ENCODE measurements around the gene SMIM41.

The SMIM41 gene

DNA sequence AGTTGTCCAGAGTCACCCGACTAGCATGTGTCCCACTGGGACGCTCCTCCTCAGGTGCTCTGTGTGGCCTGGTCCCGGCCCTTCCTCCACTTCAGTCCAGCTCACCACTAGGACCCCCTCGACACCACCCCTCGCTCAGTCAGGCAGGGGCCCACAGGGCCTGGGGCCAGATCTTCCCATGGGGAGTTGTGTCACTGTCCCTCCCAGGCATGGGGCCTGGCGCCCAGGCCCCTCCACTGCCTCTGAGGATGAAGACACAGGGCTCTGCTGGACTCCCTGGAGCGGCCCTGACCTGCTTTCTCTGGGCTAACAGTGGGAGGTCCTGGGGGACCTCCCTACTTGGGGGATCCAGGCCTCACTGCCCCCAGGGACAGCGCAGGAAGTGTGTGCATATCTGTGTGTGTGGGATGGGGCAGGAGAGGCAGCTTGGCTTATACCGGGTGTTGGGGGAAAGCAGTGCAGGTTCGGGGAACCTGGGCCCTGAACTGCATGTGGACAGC is 68.5 kb downstream of the SMIM41 start:
- DNase-seq = no peak

DNA sequence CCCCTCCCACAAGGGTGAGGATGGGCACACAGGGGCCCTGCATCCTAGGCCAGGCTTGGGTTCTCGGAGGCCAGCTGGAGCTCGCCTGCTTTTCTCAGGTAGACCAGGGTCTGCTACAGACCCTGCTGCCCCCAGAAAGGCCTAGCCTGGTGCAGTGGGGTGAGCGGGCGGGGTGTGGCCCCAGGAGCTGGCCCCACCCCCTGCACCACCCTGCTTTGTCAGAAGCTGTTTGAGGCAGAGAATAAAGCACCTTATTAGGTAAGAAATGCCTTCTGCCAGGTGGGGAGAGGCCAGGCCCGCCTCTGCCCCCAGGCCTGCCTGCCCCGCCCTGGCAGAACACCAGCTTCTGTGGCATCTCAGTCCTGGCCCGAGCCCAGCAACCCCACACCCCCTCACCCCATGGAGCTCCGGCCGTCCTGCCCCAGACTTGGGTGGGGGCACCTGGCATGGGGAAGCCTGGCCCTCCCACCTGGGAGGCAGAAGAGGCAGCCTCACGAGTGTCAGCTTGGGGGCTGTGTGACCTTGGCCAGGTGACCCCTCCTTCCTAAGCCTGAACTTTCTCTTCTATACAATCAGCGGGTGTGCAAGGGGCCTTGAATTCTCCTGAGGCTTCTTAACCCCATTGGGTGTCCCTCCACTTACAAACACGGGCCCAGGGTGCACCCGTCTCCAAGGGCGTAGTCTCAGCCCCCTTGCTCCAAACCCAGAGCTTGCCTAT is 69.1 kb downstream of the SMIM41 start:
- peak; percentile 45 for DNase-seq

DNA sequence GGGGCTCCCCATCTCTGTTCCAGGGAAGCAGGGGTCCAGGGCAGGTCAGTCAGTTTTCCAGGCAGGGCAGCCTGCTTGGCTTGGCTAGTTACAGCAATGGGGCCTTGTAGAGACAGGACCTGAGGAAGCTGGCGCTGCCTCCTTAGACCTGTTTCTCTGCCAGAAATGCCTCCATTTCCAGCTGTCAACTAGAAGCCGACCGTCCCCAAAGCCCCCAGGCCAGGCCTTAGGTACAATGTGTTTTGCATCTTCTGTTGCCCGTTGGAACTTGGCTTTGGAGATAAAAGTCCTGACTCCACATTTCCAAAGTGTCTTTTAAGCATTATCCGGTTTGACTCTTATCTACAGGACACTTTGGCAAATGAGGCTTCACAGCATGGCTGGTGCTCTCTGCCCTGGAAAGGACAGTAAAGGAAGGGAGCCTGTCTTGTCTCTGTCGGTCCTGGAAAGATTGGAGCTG is 69.7 kb downstream of the SMIM41 start:
- peak; percentile 5 for DNase-seq

GRCh38 chr12:52149651-52150241 is 70.2 kb downstream of the SMIM41 start:
- DNase-seq = no peak

DNA sequence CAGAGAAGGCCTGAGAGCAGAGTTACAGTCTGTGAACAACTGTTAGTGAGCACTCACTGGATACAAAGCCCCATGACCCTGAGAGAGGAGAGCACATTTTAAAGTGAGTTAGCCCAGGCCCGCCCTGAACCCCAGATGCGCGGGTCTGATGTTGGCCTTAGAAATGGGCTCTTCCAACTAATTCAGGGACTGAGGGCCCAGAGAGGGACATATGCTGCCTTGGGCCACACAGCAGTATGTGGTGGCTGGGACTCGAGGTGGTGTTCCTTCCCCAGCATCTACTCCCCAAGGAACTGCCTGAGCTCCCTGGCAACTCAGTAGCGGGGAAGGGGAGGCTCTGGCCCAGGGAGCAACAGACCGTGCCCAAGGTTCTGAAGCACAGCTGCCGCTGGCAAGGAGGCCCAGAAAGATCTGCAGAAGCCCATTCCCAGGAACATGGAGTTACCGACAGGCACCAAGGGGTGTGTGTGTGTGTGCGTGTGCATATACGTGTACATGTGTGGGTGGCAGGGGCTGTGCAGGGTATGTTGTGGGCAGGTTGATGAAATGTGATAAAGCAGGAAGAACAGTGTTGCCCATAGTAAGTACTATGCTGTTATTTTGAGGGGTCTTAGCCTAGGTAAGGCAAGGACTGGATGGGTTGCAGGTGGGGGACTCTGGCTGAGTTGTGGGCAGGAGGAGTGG is 71.8 kb downstream of the SMIM41 start:
- DNase-seq = peak; percentile 4

DNA sequence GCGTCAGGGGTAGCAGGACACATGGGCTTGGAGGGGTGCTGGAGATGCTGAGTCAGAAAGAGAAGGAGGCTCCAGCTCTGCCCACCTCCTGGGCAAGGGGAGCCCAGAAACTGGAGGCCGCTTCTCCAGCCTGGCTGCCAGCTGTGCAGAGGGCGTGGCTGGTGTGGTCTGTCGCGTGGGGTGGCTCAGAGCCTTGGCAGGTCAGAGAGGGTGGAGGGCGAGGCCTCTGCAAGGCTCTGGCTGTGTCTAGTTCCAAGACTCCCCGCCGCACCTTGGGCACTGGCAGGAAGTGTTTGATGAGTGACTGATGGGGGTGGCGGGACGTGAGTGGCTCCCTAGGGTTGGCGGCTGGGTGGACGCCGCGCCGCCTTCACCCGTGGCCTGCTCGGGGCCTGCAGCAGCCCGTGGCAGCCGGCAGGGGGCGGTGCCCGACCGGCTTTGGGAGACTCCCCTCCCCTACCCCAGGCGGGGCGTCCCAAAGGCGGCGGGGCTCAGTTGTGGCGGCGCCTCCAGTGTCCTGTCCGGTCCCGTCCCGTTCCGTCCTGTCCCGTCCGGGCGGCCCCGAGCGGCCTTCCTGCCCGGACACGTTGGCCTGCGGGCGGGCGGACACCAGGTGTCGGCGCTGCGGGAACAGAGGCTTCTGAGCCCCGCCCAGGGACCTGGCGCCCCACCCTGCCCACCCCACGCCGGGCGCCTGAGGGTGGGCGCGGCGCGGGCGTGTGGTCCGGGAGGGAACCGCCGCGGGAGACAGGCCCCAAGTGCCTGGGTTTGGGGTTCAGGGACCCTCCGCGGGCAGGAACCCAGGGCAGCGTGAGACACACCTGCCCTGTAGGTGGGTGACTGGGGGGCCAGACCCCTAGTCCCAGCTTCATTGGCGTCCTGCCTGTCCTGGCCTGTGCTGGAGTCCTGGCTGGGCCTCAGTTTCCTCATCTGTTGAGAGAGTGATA is 72.6 kb downstream of the SMIM41 start:
- peak; percentile 68 for DNase-seq

DNA sequence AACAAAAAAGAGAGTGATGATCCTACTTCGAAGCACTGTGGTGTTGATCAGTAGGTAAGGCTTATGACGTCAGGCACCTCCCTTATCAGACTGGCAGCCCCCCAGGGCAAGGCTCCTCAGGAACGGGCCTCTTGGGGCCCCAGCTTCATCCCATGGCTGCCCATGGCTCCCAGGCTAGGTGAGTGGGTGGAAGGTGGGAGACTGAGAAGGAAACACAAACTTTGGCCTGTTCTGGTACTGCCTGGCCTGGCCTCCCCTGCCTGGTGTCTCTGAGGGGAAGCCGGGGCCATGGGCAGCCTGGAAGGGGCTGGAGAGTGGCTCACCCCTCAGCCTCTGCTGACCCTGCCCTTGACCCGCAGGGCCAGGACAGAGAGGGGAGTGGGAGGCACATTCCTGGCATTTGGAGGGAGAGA is 73.4 kb downstream of the SMIM41 start:
- DNase-seq = no peak

DNA sequence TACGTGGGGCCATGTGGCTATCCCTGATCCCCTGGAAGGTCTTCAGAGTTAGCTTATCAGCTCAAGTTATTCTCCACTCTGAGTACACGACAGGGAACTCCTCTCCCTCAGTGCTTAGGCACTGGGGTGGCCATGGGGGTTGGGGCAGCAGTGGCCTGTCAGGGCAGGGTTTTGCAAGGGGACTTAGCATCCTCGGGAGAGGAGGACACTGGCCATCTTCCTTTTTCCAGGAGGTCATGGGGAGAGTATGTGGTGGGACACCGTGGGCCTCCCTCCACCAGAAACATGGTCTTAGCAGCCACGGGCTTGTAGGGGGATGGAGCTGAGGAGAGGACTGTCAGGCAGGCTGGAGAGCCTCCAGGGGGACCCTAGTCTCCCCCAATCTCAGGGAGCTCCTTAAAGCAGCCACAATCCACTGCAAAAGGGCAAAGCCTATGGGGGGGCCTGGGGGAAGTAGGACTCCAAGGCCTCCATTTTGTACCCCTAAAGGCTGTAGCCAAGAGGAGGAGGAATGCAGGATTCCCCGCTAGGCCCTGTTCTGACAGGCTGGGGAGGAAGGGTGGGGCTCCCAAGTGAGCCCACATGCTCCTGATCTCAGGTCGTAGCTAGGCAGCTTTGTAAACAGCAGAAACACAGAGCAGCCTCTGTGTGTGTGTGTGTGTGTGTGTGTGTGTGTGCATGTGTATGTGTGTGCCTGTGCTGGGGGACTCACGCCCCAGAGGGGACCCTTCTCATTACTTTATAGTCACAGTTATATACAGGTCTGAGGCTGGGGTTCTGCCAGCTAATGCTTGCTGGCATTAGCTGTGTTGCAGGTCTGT is 75.8 kb downstream of the SMIM41 start:
- DNase-seq = peak; percentile 41

- DNase-seq = no peak
Measured at GRCh38 chr12:52156311-52156710, 76.8 kb downstream of the SMIM41 start.

DNA sequence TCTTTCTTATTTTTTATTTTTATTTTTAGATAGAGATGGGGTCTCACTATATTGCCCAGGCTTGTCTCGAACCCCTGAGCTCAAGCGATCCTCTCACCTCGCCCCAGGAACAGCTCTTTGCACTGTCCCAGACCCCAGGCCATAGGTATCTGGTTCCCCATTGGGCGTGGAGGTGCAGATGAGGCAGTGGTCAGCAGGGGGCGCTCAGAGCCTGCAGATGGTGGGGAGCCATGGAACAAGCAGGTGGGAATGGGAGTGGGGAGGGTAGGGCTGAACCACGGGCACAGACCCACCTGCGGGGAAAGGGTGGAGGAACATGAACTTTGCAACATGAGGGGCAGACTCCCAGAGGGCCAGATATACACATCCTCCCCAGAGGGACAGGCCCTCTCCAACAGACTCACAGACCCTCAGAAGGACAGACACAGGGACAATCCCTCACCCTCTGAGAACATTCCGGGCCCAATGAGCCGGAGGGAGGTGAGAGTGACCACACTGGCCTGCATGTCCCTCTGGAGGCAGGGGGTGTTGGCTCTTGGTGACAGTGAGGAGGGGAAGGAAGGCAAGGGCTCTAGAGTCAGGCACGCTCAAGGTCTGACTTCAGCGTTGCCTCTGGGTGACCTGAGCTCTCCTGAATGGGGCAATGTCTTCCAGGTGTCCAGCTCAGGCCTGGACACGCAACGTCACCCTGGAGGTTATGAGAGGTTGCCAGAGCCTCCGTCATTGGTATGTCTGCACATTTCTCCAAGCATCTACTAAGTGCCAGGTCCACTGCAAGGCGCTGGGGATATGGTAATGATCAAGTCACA is 77.5 kb downstream of the SMIM41 start:
- DNase-seq = peak; percentile 62

- no peak for DNase-seq
Measured at GRCh38 chr12:52157566-52158150, 78.2 kb downstream of the SMIM41 start.
